Right lobe of liver (tissue), 6 donors: ENCODE measurements around the gene ENKD1. TPM values are rescaled to one million over a fixed set of nuclear protein-coding genes. Genes with fewer than 3 reads are reported as not detected.

ENCODE experiments used
- ATAC-seq, 4 donors: fragments of 200-7000 bp; cut with Tn5 transposase; one replicate each; pipeline ENCODE4 v1.9.1; 2020; ENCODE audit warnings: mild to moderate bottlenecking in 4 of 4, moderate library complexity in 4 of 4
- DNase-seq, 3 donors: peaks; one replicate each; pipeline ENCODE4 v3.0.0-alpha.2; 2020
- H3K27ac ChIP-seq, 3 donors: fragments of 200-600 bp; one replicate each; pipeline ENCODE4 v1.8.0; 2022
- H3K27me3 ChIP-seq, 2 donors: fragments of 200-600 bp; one replicate each; pipeline ENCODE4 v1.8.0; 2022
- H3K36me3 ChIP-seq, 4 donors: fragments of 200-600 bp; sonication (generic) in 1 of 4; one replicate each; pipeline versions ENCODE4 v1.5.1 to v1.8.0; 2017 to 2022; ENCODE audit warnings: control low read depth in 1 of 4
- H3K4me1 ChIP-seq, 4 donors: fragments of 200-600 bp; sonication (generic) in 1 of 4; one replicate each; pipeline versions ENCODE4 v1.5.1 to v1.8.0; 2017 to 2022; ENCODE audit warnings: control low read depth in 1 of 4
- H3K4me3 ChIP-seq, 3 donors: fragments of 200-600 bp; one replicate each; pipeline ENCODE4 v1.8.0; 2022
- H3K9me3 ChIP-seq, 4 donors: fragments of 200-600 bp; sonication (generic) in 1 of 4; one replicate each; pipeline versions ENCODE4 v1.5.1 to v1.8.0; 2017 to 2022; ENCODE audit warnings: control low read depth in 1 of 4
- POLR2A ChIP-seq: fragments of 450-650 bp; IDR thresholded peaks from one replicate; pipeline ENCODE4 v1.6.1; 2017; ENCODE audit warnings: antibody characterized with exemption, mild to moderate bottlenecking
- WGBS: methylation state at CpG from one replicate; pipeline ENCODE4 v1.1.6; 2018; ENCODE audit warnings: low coverage, low lambda C conversion rate; ENCODE audit not compliant: insufficient coverage; ENCODE audit errors: missing lambda C conversion rate; 5-methylcytosine and 5-hydroxymethylcytosine counted together
- intact Hi-C, 2 donors: fragments of 100-400 bp; cut with DNase I; formaldehyde crosslinking; loops; one replicate each; pipeline versions ENCODE4 v1.11.2 to v1.14.1; 2022
- total RNA-seq, 6 experiments: library from RNA; depleted of rRNA in 2 of 6; stranded (reverse); fragments of >200 nt in 2 of 6; fragmentation: NEBNext Ultra II Directional in 3 of 6; extraction: Animal tissue kit (Norgen Biotek cat#: 25700) in 3 of 6; gene quantifications; one replicate each; pipeline versions ENCODE4 v1.1.0 to v1.2.4, GENCODE V29; 2016 to 2023
- TF ChIP-seq, protein P1 (sequence below), 4 donors: fragments of 200-600 bp in 3 of 4; fragments of 450-650 bp in 1 of 4; IDR thresholded peaks; one replicate each; pipeline versions ENCODE4 v1.5.1 to v1.8.0; 2016 to 2022; ENCODE audit warnings: antibody characterized with exemption in 4 of 4, mild to moderate bottlenecking in 2 of 4
- donor health status: DM: no; HTN: yes; CAD: no.
- donor health status: DM: no; HTN: no; CAD: no.
- donor health status: DM: no; HTN: no; CAD: no.
- donor health status: DM: no; HTN: yes; CAD: no.
- donor health status: DM: no; HTN: yes; CAD: no.

The ENKD1 gene
- total RNA-seq, 6 experiments from 2014 or later = 4.4 to 8.9 (median 7.3) TPM

GRCh38 chr16:67656344-67657016, 10.1 kb downstream of the ENKD1 start:
- H3K36me3 ChIP-seq = no peaks in the 10 kb centered on the region
- H3K27ac ChIP-seq = no peak overlapping the region
- ATAC-seq = no peak
- DNase-seq = no peak
- TF ChIP-seq, protein P1, sequence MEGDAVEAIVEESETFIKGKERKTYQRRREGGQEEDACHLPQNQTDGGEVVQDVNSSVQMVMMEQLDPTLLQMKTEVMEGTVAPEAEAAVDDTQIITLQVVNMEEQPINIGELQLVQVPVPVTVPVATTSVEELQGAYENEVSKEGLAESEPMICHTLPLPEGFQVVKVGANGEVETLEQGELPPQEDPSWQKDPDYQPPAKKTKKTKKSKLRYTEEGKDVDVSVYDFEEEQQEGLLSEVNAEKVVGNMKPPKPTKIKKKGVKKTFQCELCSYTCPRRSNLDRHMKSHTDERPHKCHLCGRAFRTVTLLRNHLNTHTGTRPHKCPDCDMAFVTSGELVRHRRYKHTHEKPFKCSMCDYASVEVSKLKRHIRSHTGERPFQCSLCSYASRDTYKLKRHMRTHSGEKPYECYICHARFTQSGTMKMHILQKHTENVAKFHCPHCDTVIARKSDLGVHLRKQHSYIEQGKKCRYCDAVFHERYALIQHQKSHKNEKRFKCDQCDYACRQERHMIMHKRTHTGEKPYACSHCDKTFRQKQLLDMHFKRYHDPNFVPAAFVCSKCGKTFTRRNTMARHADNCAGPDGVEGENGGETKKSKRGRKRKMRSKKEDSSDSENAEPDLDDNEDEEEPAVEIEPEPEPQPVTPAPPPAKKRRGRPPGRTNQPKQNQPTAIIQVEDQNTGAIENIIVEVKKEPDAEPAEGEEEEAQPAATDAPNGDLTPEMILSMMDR (IDR thresholded peaks at IDR 0.05) = no peak
- no peak for TF ChIP-seq POLR2A
- H3K27me3 ChIP-seq = peaks cover 0 to 12% of the 10 kb centered on the region in 2 donors
- H3K9me3 ChIP-seq = no peaks in the 10 kb centered on the region
- no peak overlapping the region for H3K4me3 ChIP-seq
- intact Hi-C loops = no loop called here
- WGBS = no CpG with 5 or more reads among the region's 9 CpGs
- peaks cover 0 to 11% (median 0%) of the 10 kb centered on the region in 4 donors for H3K4me1 ChIP-seq

DNA sequence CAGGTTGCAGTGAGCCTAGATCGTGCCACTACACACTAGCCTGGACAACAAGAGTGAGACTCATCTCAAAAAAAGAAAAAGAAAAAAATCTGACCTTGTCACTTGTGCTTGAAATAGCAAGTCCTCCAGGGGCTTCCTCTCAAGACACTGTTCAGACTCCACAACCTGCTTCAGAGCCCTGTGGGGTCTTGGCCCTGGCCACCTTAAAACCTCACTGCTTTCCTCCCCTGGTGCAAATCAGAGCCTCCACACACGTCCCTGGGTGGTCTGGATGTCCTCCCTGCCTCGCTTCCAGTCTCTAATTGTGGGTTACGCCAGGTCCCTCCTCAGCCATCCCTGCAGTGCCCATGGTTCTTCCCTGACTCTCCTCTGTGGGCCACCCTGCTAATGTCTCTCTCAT, 11.2 kb downstream of the ENKD1 start:
- no peak overlapping the region for H3K4me3 ChIP-seq
- no peak for DNase-seq
- intact Hi-C loops = no loop called here
- no peaks in the 10 kb centered on the region for H3K9me3 ChIP-seq
- ATAC-seq = no peak
- H3K27me3 ChIP-seq = peaks cover 0 to 12% of the 10 kb centered on the region in 2 donors
- no peaks in the 10 kb centered on the region for H3K36me3 ChIP-seq
- 73% methylated on average over 3 of the region's 4 CpGs for WGBS
- TF ChIP-seq, protein P1 (IDR thresholded peaks at IDR 0.05) = no peak
- TF ChIP-seq POLR2A = no peak
- H3K27ac ChIP-seq = no peak overlapping the region
- H3K4me1 ChIP-seq = peaks cover 0 to 11% (median 0%) of the 10 kb centered on the region in 4 donors

GRCh38 chr16:67654403-67654911, 12.1 kb downstream of the ENKD1 start:
- intact Hi-C loops = no loop called here
- TF ChIP-seq, protein P1 (IDR thresholded peaks at IDR 0.05) = no peak
- H3K9me3 ChIP-seq = no peaks in the 10 kb centered on the region
- ATAC-seq = no peak
- 71% methylated on average over 14 of the region's 30 CpGs for WGBS
- no peaks in the 10 kb centered on the region for H3K36me3 ChIP-seq
- no peak overlapping the region for H3K4me3 ChIP-seq
- DNase-seq = no peak
- H3K4me1 ChIP-seq = peaks cover 0 to 8% (median 0%) of the 10 kb centered on the region in 4 donors
- peaks cover 0 to 12% of the 10 kb centered on the region in 2 donors for H3K27me3 ChIP-seq
- H3K27ac ChIP-seq = no peak overlapping the region

GRCh38 chr16:67653789-67654402, 12.7 kb downstream of the ENKD1 start:
- intact Hi-C loops = no loop called here
- Histone ChIP-seq H3K27ac (no peak overlapping the region), H3K4me1 (peaks cover 0 to 5% (median 0%) of the 10 kb centered on the region in 4 donors), H3K9me3 (no peaks in the 10 kb centered on the region), H3K27me3 (peaks cover 0 to 12% of the 10 kb centered on the region in 2 donors), H3K36me3 (no peaks in the 10 kb centered on the region), H3K4me3 (no peak overlapping the region)
- 0% methylated on average over 1 of the region's 25 CpGs for WGBS
- TF ChIP-seq POLR2A = no peak
- TF ChIP-seq, protein P1 (IDR thresholded peaks at IDR 0.05) = no peak
- ATAC-seq (no peak), DNase-seq (no peak)
